H1 (cell line): ENCODE data around the gene IWS1. TPM values are rescaled to one million over a fixed set of nuclear protein-coding genes. Genes with fewer than 3 reads are reported as not detected.

ENCODE experiments used
- CTCF ChIA-PET: fragments of 300-600 bp; sonication (Branson Sonifier 250); formaldehyde crosslinking; loops from one replicate; lab custom pipeline; 2021; ENCODE audit not compliant: partially characterized antibody; lab: Charles Lee
- POLR2A ChIA-PET: fragments of 300-600 bp; sonication (Branson Sonifier 250); formaldehyde crosslinking; loops from one replicate; lab custom pipeline; 2021; ENCODE audit warnings: inconsistent platforms; ENCODE audit not compliant: partially characterized antibody; lab: Charles Lee
- DNase-seq, 2 experiments: peaks; one replicate each; pipeline versions ENCODE4 v3.0.0 to v3.0.0-alpha.2; 2010 to 2022; ENCODE audit warnings: low spot score in 2 of 2, low read depth in 1 of 2, mixed read lengths in 1 of 2
- FAIRE-seq: peaks from 2 replicates; lab custom pipeline; 2011; peaks lifted over from hg19 to GRCh38; lab: Jason Lieb, UNC
- H2AFZ ChIP-seq: 2 replicates; pipeline ENCODE4 v1.8.1; 2012; ENCODE audit warnings: low read length, inconsistent platforms
- H2AK5ac ChIP-seq: 2 replicates; pipeline ENCODE4 v1.6.1; 2013; ENCODE audit warnings: low read depth, low read length
- H2BK120ac ChIP-seq: replicated peaks from 2 replicates; pipeline ENCODE3; 2013; ENCODE audit warnings: low read depth, low read length, inconsistent platforms
- H2BK12ac ChIP-seq: 2 replicates; pipeline ENCODE4 v1.6.1; 2013; ENCODE audit warnings: low read depth, low read length
- H2BK15ac ChIP-seq: 2 replicates; pipeline ENCODE4 v1.6.1; 2013; ENCODE audit warnings: low read length
- H2BK20ac ChIP-seq: 2 replicates; pipeline ENCODE4 v1.6.1; 2013; ENCODE audit warnings: low read length
- H2BK5ac ChIP-seq: 2 replicates; pipeline ENCODE4 v1.6.1; 2013; ENCODE audit warnings: low read depth, low read length
- H3K14ac ChIP-seq: 2 replicates; pipeline ENCODE4 v1.6.1; 2013; ENCODE audit warnings: inconsistent platforms; ENCODE audit not compliant: insufficient read length
- H3K18ac ChIP-seq: 2 replicates; pipeline ENCODE4 v1.6.1; 2013; ENCODE audit warnings: low read length; ENCODE audit errors: extremely low read depth
- H3K23ac ChIP-seq: 2 replicates; pipeline ENCODE4 v1.6.1; 2013; ENCODE audit warnings: inconsistent platforms; ENCODE audit not compliant: insufficient read length
- H3K23me2 ChIP-seq: 2 replicates; pipeline ENCODE4 v1.6.1; 2013; ENCODE audit warnings: low read depth, low read length
- H3K27ac ChIP-seq: 2 replicates; pipeline ENCODE4 v1.6.1; 2011; ENCODE audit warnings: low read depth, low read length, inconsistent platforms
- H3K27me3 ChIP-seq, 4 experiments: replicated peaks in 1 of 4; 1 replicate in 1 of 4; 2 replicates in 3 of 4; pipeline versions ENCODE4 v1.6.1 to v1.8.1; 2011 to 2013; ENCODE audit warnings: low read length in 3 of 4, mild to moderate bottlenecking in 3 of 4, inconsistent platforms in 2 of 4, mixed read lengths in 2 of 4, moderate library complexity in 1 of 4; ENCODE audit not compliant: control insufficient read depth in 3 of 4, insufficient read depth in 3 of 4; ENCODE audit errors: extremely low read depth in 1 of 4
- H3K36me3 ChIP-seq, 4 experiments: 2 replicates each; pipeline versions ENCODE4 v1.6.1 to v1.8.1; 2011 to 2013; ENCODE audit warnings: mild to moderate bottlenecking in 4 of 4, low read length in 3 of 4, moderate library complexity in 2 of 4, control low read depth in 1 of 4, inconsistent platforms in 1 of 4; ENCODE audit not compliant: insufficient read depth in 4 of 4, control insufficient read depth in 2 of 4
- H3K4ac ChIP-seq: replicated peaks from 2 replicates; pipeline ENCODE3; 2013; ENCODE audit warnings: low read length, low read depth, mixed read lengths, inconsistent platforms; ENCODE audit not compliant: insufficient read length
- H3K4me1 ChIP-seq, 4 experiments: replicated peaks in 1 of 4; 1 replicate in 1 of 4; 2 replicates in 3 of 4; pipeline versions ENCODE4 v1.6.1 to v1.8.1; 2011 to 2013; ENCODE audit warnings: low read length in 3 of 4, inconsistent platforms in 2 of 4, mixed read lengths in 1 of 4; ENCODE audit not compliant: insufficient read depth in 4 of 4, control insufficient read depth in 3 of 4
- H3K4me2 ChIP-seq, 2 experiments: 2 replicates each; pipeline versions ENCODE4 v1.6.1 to v1.8.1; 2011 to 2013; ENCODE audit warnings: low read depth in 2 of 2, low read length in 2 of 2, control low read depth in 1 of 2, inconsistent platforms in 1 of 2, mild to moderate bottlenecking in 1 of 2; ENCODE audit not compliant: insufficient read depth in 1 of 2
- H3K4me3 ChIP-seq, 4 experiments: fragments of 200-600, 300-600 bp in 1 of 4; sonication (generic), shearing (Covaris generic), sonication (Bioruptor Twin) in 1 of 4; 2 replicates each; pipeline versions ENCODE4 v1.5.1 to v1.8.1; 2011 to 2016; ENCODE audit warnings: low read length in 4 of 4, low read depth in 3 of 4, control low read depth in 2 of 4, inconsistent platforms in 2 of 4, mild to moderate bottlenecking in 2 of 4, mixed read lengths in 1 of 4, moderate library complexity in 1 of 4; ENCODE audit not compliant: insufficient read depth in 2 of 4; ENCODE audit errors: extremely low read depth in 1 of 4
- H3K56ac ChIP-seq: replicated peaks from 2 replicates; pipeline ENCODE3; 2013; ENCODE audit warnings: low read depth, mild to moderate bottlenecking, mixed read lengths, low read length, inconsistent platforms; ENCODE audit not compliant: insufficient read length
- H3K79me1 ChIP-seq: 2 replicates; pipeline ENCODE4 v1.6.1; 2013; ENCODE audit warnings: low read depth, low read length, control low read depth
- H3K79me2 ChIP-seq, 2 experiments: 2 replicates each; pipeline versions ENCODE4 v1.6.1 to v1.8.1; 2012 to 2013; ENCODE audit warnings: low read length in 2 of 2, mild to moderate bottlenecking in 2 of 2, inconsistent platforms in 1 of 2; ENCODE audit not compliant: insufficient read depth in 2 of 2, control insufficient read depth in 1 of 2
- H3K9ac ChIP-seq, 4 experiments: replicated peaks in 1 of 4; 1 replicate in 1 of 4; 2 replicates in 3 of 4; pipeline versions ENCODE4 v1.6.1 to v1.8.1; 2011 to 2013; ENCODE audit warnings: low read depth in 3 of 4, low read length in 3 of 4, control low read depth in 2 of 4, mild to moderate bottlenecking in 2 of 4, moderate library complexity in 2 of 4, inconsistent platforms in 1 of 4; ENCODE audit errors: extremely low read depth in 1 of 4
- H3K9me3 ChIP-seq, 2 experiments: 2 replicates each; pipeline versions ENCODE4 v1.6.1 to v1.8.1; 2012 to 2013; ENCODE audit warnings: mild to moderate bottlenecking in 2 of 2, moderate library complexity in 2 of 2, control low read depth in 1 of 2, inconsistent platforms in 1 of 2, low read depth in 1 of 2, low read length in 1 of 2, mixed read lengths in 1 of 2; ENCODE audit not compliant: insufficient read depth in 2 of 2
- H4K20me1 ChIP-seq, 2 experiments: replicated peaks in 1 of 2; 2 replicates each; pipeline versions ENCODE3 to v1.8.1; 2011 to 2013; ENCODE audit warnings: inconsistent platforms in 2 of 2, low read length in 2 of 2, mild to moderate bottlenecking in 1 of 2; ENCODE audit not compliant: insufficient read depth in 2 of 2, control insufficient read depth in 1 of 2
- H4K5ac ChIP-seq: 2 replicates; pipeline ENCODE4 v1.6.1; 2013; ENCODE audit warnings: low read length, low read depth, mixed read lengths, inconsistent platforms; ENCODE audit not compliant: insufficient read length
- H4K8ac ChIP-seq: 2 replicates; pipeline ENCODE4 v1.8.0; 2013; ENCODE audit warnings: mild to moderate bottlenecking, moderate library complexity, low read length, inconsistent platforms; ENCODE audit not compliant: insufficient read depth; ENCODE audit errors: extremely low read depth
- H4K91ac ChIP-seq: replicated peaks from 2 replicates; pipeline ENCODE3; 2013; ENCODE audit warnings: low read length, mixed read lengths, inconsistent platforms; ENCODE audit not compliant: insufficient read length
- BCL11A ChIP-seq, 2 experiments: IDR thresholded peaks; one replicate each; pipeline ENCODE4 v1.6.1; 2011; ENCODE audit warnings: low read depth in 2 of 2, low read length in 2 of 2, mild to moderate bottlenecking in 2 of 2
- CHD2 ChIP-seq: IDR thresholded peaks from 2 replicates; pipeline ENCODE4 v1.6.1; 2012; ENCODE audit warnings: low read length, improper control_type of control experiment
- GABPA ChIP-seq: IDR thresholded peaks from 2 replicates; pipeline ENCODE4 v1.6.1; 2011; ENCODE audit warnings: mild to moderate bottlenecking, low read length, moderate library complexity, borderline replicate concordance; ENCODE audit not compliant: insufficient read depth
- JUN ChIP-seq: IDR thresholded peaks from 2 replicates; pipeline ENCODE4 v1.6.1; 2011; ENCODE audit warnings: low read depth, mild to moderate bottlenecking, improper control_type of control experiment, low read length
- NANOG ChIP-seq: IDR thresholded peaks from 2 replicates; pipeline ENCODE4 v1.6.1; 2011; ENCODE audit warnings: low read length, low read depth, mild to moderate bottlenecking, inconsistent platforms; ENCODE audit not compliant: insufficient read depth, poor library complexity, severe bottlenecking
- TAF1 ChIP-seq: IDR thresholded peaks from 2 replicates; pipeline ENCODE4 v1.6.1; 2011; ENCODE audit warnings: mild to moderate bottlenecking, low read depth, low read length
- TBP ChIP-seq: IDR thresholded peaks from 2 replicates; pipeline ENCODE4 v1.6.1; 2011; ENCODE audit warnings: low read depth, low read length, improper control_type of control experiment
- WGBS, 2 experiments: shearing (Covaris generic) in 1 of 2; methylation state at CpG; one replicate each; pipeline versions ENCODE4 v1.1.6 to v1.1.7; 2013 to 2015; ENCODE audit warnings: low lambda C conversion rate in 2 of 2, mixed read lengths in 2 of 2, inconsistent platforms in 1 of 2, low coverage in 1 of 2, missing lambda C conversion rate in 1 of 2; ENCODE audit not compliant: insufficient replicate concordance in 2 of 2, insufficient coverage in 1 of 2, insufficient read length in 1 of 2; ENCODE audit errors: extremely low coverage in 1 of 2, missing lambda C conversion rate in 1 of 2; 5-methylcytosine and 5-hydroxymethylcytosine counted together
- polyA plus RNA-seq, 7 experiments: library from polyadenylated mRNA; depleted of rRNA in 3 of 7; stranded (reverse) in 5 of 7; unstranded in 2 of 7; fragments of >200 nt in 5 of 7; fragments of 200-250 nt in 2 of 7; gene quantifications; 1 replicate in 5 of 7; 2 replicates in 1 of 7; 4 replicates in 1 of 7; pipeline versions ENCODE4 v1.2.1 to v1.2.3, GENCODE V29; 2011 to 2013; ENCODE audit warnings: missing spikeins in 2 of 7, mixed read lengths in 2 of 7
- total RNA-seq: library from RNA; stranded (reverse); fragmentation: NEBNext Ultra II Directional; extraction: Animal tissue kit (Norgen Biotek cat#: 25700); gene quantifications from 2 replicates; pipeline ENCODE4 v1.2.1, GENCODE V29; 2021

Gene IWS1
- total and polyA plus RNA-seq, 2 of the 8 experiments (the other 6 are each of a cell fraction or from before 2014, with no cell fraction given): 18.4 to 64.8 TPM

GRCh38 chr2:127472268-127472667 is 54.0 kb downstream of the IWS1 start:
- H2BK15ac ChIP-seq: no peak overlapping the region
- TF ChIP-seq BCL11A (IDR thresholded peaks at IDR 0.05; ENCODE audit: low read depth in 2 of 2, low read length in 2 of 2) (no peak), NANOG (no peak), TAF1 (no peak), CHD2 (no peak), TBP (no peak), JUN (no peak), GABPA (no peak)
- TF ChIP-seq, all 59 proteins: peak for 0
- DNase-seq: no peak

More at GRCh38 chr2:127472268-127472667, 54.0 kb downstream of the IWS1 start:
- no peaks in the 10 kb centered on the region for H3K79me1 ChIP-seq
- H3K23me2 ChIP-seq: no peaks in the 10 kb centered on the region
- no peak overlapping the region for H3K27ac ChIP-seq
- no peak overlapping the region for H2BK12ac ChIP-seq
- H3K79me2 ChIP-seq: no peaks in the 10 kb centered on the region
- CTCF ChIA-PET: interaction anchor here (0.9 to 5.8 kb wide), 5 partner anchors 8 to 165 kb away, joined by 3 to 54 read pairs (median 4); no protein-coding TSS in a partner anchor
- H2AFZ ChIP-seq: no peak overlapping the region
- H3K23ac ChIP-seq: no peak overlapping the region
- no peaks in the 10 kb centered on the region for H3K27me3 ChIP-seq
- POLR2A ChIA-PET: interaction anchor here (1.3 to 2.0 kb wide), 3 partner anchors 8 to 48 kb away, joined by 3 to 5 read pairs (median 5); no protein-coding TSS in a partner anchor
- H3K36me3 ChIP-seq: no peaks in the 10 kb centered on the region; a peak in 1 of 8 replicates
- H2BK120ac ChIP-seq: no peak overlapping the region
- H3K14ac ChIP-seq: no peak overlapping the region
- no peak overlapping the region for H4K5ac ChIP-seq
- H2BK20ac ChIP-seq: no peak overlapping the region
- H4K20me1 ChIP-seq: no peaks in the 10 kb centered on the region
- no peak overlapping the region for H2AK5ac ChIP-seq
- no peak overlapping the region for H3K18ac ChIP-seq
- H4K91ac ChIP-seq: no peak overlapping the region
- no peak overlapping the region for H4K8ac ChIP-seq
- H3K4me2 ChIP-seq: no peak overlapping the region
- no peaks in the 10 kb centered on the region for H3K9me3 ChIP-seq
- H3K56ac ChIP-seq: no peak overlapping the region
- H3K4ac ChIP-seq: no peak overlapping the region
- no peak for FAIRE-seq
- H3K4me3 ChIP-seq: no peak overlapping the region
- H3K4me1 ChIP-seq: no peaks in the 10 kb centered on the region
- H3K9ac ChIP-seq: no peak overlapping the region
- no peak overlapping the region for H2BK5ac ChIP-seq
- 88% methylated on average over 1 of the region's 1 CpG; no CpG with 5 or more reads in 1 of the 2 experiments for WGBS, 2 experiments
